CD8-positive, alpha-beta memory T cell (primary cell): ENCODE measurements around the gene MTCP1. TPM values are rescaled to one million over a fixed set of nuclear protein-coding genes. Genes with fewer than 3 reads are reported as not detected.
A peak's percentile ranks its signal among the peaks of the same experiment; 100 is the strongest.

Experiments used
- CTCF ChIA-PET: fragments of 350-600 bp; sonication (Branson Sonifier 250); formaldehyde crosslinking; loops from one replicate; lab custom pipeline; 2021; ENCODE audit warnings: antibody characterized with exemption; lab: Charles Lee
- POLR2A ChIA-PET: fragments of 350-600 bp; sonication (Branson Sonifier 250); formaldehyde crosslinking; loops from one replicate; lab custom pipeline; 2021; ENCODE audit warnings: antibody characterized with exemption; lab: Charles Lee
- DNase-seq, 5 donors: peaks; one replicate each; pipeline versions ENCODE4 v3.0.0 to v3.0.0-alpha.2; 2020 to 2022; ENCODE audit warnings: mixed read lengths in 1 of 5
- H3K27ac ChIP-seq: one replicate; pipeline ENCODE4 v1.7.0; 2013; ENCODE audit warnings: low read depth, mild to moderate bottlenecking, low read length, moderate library complexity
- H3K27me3 ChIP-seq: 2 replicates; pipeline ENCODE4 v1.7.0; 2013; ENCODE audit warnings: low read length, mild to moderate bottlenecking; ENCODE audit not compliant: insufficient read depth, poor library complexity, severe bottlenecking
- H3K36me3 ChIP-seq: 2 replicates; pipeline ENCODE4 v1.7.0; 2013; ENCODE audit warnings: mild to moderate bottlenecking, low read length, moderate library complexity; ENCODE audit not compliant: insufficient read depth
- H3K4me1 ChIP-seq: 2 replicates; pipeline ENCODE4 v1.7.0; 2013; ENCODE audit warnings: mild to moderate bottlenecking, low read length, moderate library complexity; ENCODE audit not compliant: insufficient read depth
- H3K4me3 ChIP-seq: 2 replicates; pipeline ENCODE4 v1.7.0; 2013; ENCODE audit warnings: mild to moderate bottlenecking, low read length
- H3K9me3 ChIP-seq: 2 replicates; pipeline ENCODE4 v1.7.0; 2013; ENCODE audit warnings: mild to moderate bottlenecking, low read length
- H3K27ac Mint-ChIP-seq, 8 donors: one replicate each; pipeline ENCODE4 v1.8.0; 2020 to 2021; ENCODE audit warnings: mixed read lengths in 8 of 8, mild to moderate bottlenecking in 6 of 8, inconsistent platforms in 3 of 8, moderate library complexity in 3 of 8
- H3K27me3 Mint-ChIP-seq, 2 donors: one replicate each; pipeline ENCODE4 v1.8.0; 2020 to 2021; ENCODE audit warnings: mixed read lengths in 2 of 2, mild to moderate bottlenecking in 1 of 2, moderate library complexity in 1 of 2
- H3K36me3 Mint-ChIP-seq, 3 donors: one replicate each; pipeline ENCODE4 v1.8.0; 2020 to 2021; ENCODE audit warnings: mixed read lengths in 3 of 3, inconsistent platforms in 1 of 3, mild to moderate bottlenecking in 1 of 3
- H3K4me1 Mint-ChIP-seq, 3 donors: one replicate each; pipeline ENCODE4 v1.8.0; 2020 to 2021; ENCODE audit warnings: mixed read lengths in 3 of 3, inconsistent platforms in 1 of 3, mild to moderate bottlenecking in 1 of 3
- H3K4me3 Mint-ChIP-seq, 7 donors: one replicate each; pipeline ENCODE4 v1.8.0; 2020 to 2021; ENCODE audit warnings: mixed read lengths in 7 of 7, mild to moderate bottlenecking in 6 of 7, moderate library complexity in 4 of 7, inconsistent platforms in 2 of 7
- H3K9me3 Mint-ChIP-seq, 5 donors: one replicate each; pipeline ENCODE4 v1.8.0; 2020 to 2022; ENCODE audit warnings: mixed read lengths in 5 of 5, mild to moderate bottlenecking in 3 of 5, moderate library complexity in 2 of 5, inconsistent platforms in 1 of 5
- polyA plus RNA-seq: library from polyadenylated mRNA; unstranded; fragments of 300-500 nt; fragmentation: Illumina TruSeq; gene quantifications from one replicate; pipeline ENCODE4 v1.2.3, GENCODE V29; 2021
- total RNA-seq, 2 experiments: library from RNA; stranded (reverse); gene quantifications; one replicate each; pipeline ENCODE4 v1.2.3, GENCODE V29; 2021

MTCP1 gene
- total and polyA plus RNA-seq, 3 experiments from 2014 or later, result 21.8 to 24.2 (median 22.6) TPM

GRCh38 chrX:155028129-155028528 is 42.8 kb downstream of the MTCP1 start:
- ChIA-PET POLR2A (no interaction called here), CTCF (interaction anchor here (1.4 kb wide), 1 partner anchor 42 kb away, joined by 3 read pairs; no protein-coding TSS in a partner anchor)
- Histone ChIP-seq H3K4me3 (peak overlapping the region; percentile 81), H3K4me1 (peaks cover 14% of the 10 kb centered on the region), H3K27ac (peak overlapping the region; percentile 90), H3K27me3 (no peaks in the 10 kb centered on the region), H3K9me3 (no peaks in the 10 kb centered on the region), H3K36me3 (no peaks in the 10 kb centered on the region)
- Mint-ChIP-seq H3K36me3 (peaks cover 0 to 6% (median 0%) of the 10 kb centered on the region in 3 donors), H3K9me3 (no peaks in the 10 kb centered on the region), H3K27me3 (peaks cover 0 to 4% of the 10 kb centered on the region in 2 donors), H3K4me1 (peaks cover 20 to 38% (median 21%) of the 10 kb centered on the region in 3 donors), H3K27ac (peak overlapping the region in 7 of 8 donors; percentile 97 to 99 (median 97)), H3K4me3 (peak overlapping the region; percentile 81 to 98 (median 90))
- DNase-seq, result no peak

- Mint-ChIP-seq H3K4me3 (peak overlapping the region; percentile 86 to 98 (median 90)), H3K27ac (peak overlapping the region; percentile 97 to 99 (median 97)), H3K4me1 (peaks cover 20 to 37% (median 21%) of the 10 kb centered on the region in 3 donors), H3K9me3 (no peaks in the 10 kb centered on the region), H3K36me3 (peaks cover 0 to 6% (median 0%) of the 10 kb centered on the region in 3 donors), H3K27me3 (peaks cover 0 to 4% of the 10 kb centered on the region in 2 donors)
- H3K27ac ChIP-seq, result peak overlapping the region; percentile 90
- peak overlapping the region; percentile 81 for H3K4me3 ChIP-seq
- ChIA-PET POLR2A (interaction anchor here (1.3 to 1.4 kb wide), 4 partner anchors 29 to 189 kb away, joined by 4 to 12 read pairs (median 10); partner anchors contain the start of genes BRCC3 and VBP1), CTCF (interaction anchor here (1.1 to 1.4 kb wide), 3 partner anchors 29 to 190 kb away, joined by 3 to 7 read pairs (median 4); no protein-coding TSS in a partner anchor)
- H3K4me1 ChIP-seq, result peaks cover 14% of the 10 kb centered on the region
- H3K36me3 ChIP-seq, result no peaks in the 10 kb centered on the region
- peak in 3 of 5 donors; percentile 0 to 14 (median 9) for DNase-seq
- no peaks in the 10 kb centered on the region for H3K27me3 ChIP-seq
- no peaks in the 10 kb centered on the region for H3K9me3 ChIP-seq
These were observed 43.3 kb downstream of the MTCP1 start for GRCh38 chrX:155027509-155028066.

- H3K36me3 ChIP-seq, result no peaks in the 10 kb centered on the region
- CTCF ChIA-PET, result interaction anchor here (1.1 to 1.4 kb wide), 2 partner anchors 30 to 191 kb away, joined by 4 to 7 read pairs; no protein-coding TSS in a partner anchor
- POLR2A ChIA-PET, result interaction anchor here (0.6 to 1.4 kb wide), 7 partner anchors 10 to 237 kb away, joined by 3 to 12 read pairs (median 4); partner anchors contain the start of genes BRCC3 and VBP1
These were observed 44.0 kb downstream of the MTCP1 start, which contains the start of gene FUNDC2 for GRCh38 chrX:155026727-155027508. Gene FUNDC2 (plus strand): TSS chrX:155026844. CDS start chrX:155026939, 95 bp downstream.

GRCh38 chrX:155026420-155026726 is 44.6 kb downstream of the MTCP1 start:
- H3K27ac Mint-ChIP-seq, result peak overlapping the region; percentile 76 to 98 (median 94)
- peaks cover 14% of the 10 kb centered on the region for H3K4me1 ChIP-seq
- H3K4me3 Mint-ChIP-seq, result peak overlapping the region; percentile 67 to 98 (median 90)
- H3K27me3 ChIP-seq, result no peaks in the 10 kb centered on the region
- no peaks in the 10 kb centered on the region for H3K9me3 ChIP-seq
- H3K36me3 Mint-ChIP-seq, result peaks cover 0 to 4% (median 0%) of the 10 kb centered on the region in 3 donors
- peak overlapping the region; percentile 65 for H3K27ac ChIP-seq
- CTCF ChIA-PET, result interaction anchor here (1.1 to 1.4 kb wide), 2 partner anchors 30 to 191 kb away, joined by 4 to 7 read pairs; no protein-coding TSS in a partner anchor
- no peak for DNase-seq
- POLR2A ChIA-PET, result interaction anchor here (0.7 to 1.4 kb wide), 6 partner anchors 11 to 237 kb away, joined by 3 to 12 read pairs (median 6); partner anchors contain the start of genes BRCC3 and VBP1
- no peak overlapping the region for H3K4me3 ChIP-seq
- peaks cover 20 to 32% (median 21%) of the 10 kb centered on the region in 3 donors for H3K4me1 Mint-ChIP-seq
- no peaks in the 10 kb centered on the region for H3K36me3 ChIP-seq
- H3K27me3 Mint-ChIP-seq, result peaks cover 0 to 4% of the 10 kb centered on the region in 2 donors
- H3K9me3 Mint-ChIP-seq, result no peaks in the 10 kb centered on the region

More at GRCh38 chrX:155026727-155027508, 44.0 kb downstream of the MTCP1 start, which contains the start of gene FUNDC2:
- H3K27ac Mint-ChIP-seq, result peak within 1 kb of the TSS; percentile 97 to 99 (median 97)
- peaks cover 0 to 6% (median 0%) of the 10 kb centered on the region in 3 donors for H3K36me3 Mint-ChIP-seq
- DNase-seq, result peak; percentile 89 to 97 (median 93)
- Histone ChIP-seq H3K9me3 (no peaks in the 10 kb centered on the region), H3K4me1 (peaks cover 14% of the 10 kb centered on the region), H3K4me3 (peak within 1 kb of the TSS; percentile 81), H3K27me3 (no peaks in the 10 kb centered on the region), H3K27ac (peak within 1 kb of the TSS; percentile 90)
- H3K9me3 Mint-ChIP-seq, result no peaks in the 10 kb centered on the region
- H3K27me3 Mint-ChIP-seq, result peaks cover 0 to 4% of the 10 kb centered on the region in 2 donors
- peaks cover 20 to 35% (median 21%) of the 10 kb centered on the region in 3 donors for H3K4me1 Mint-ChIP-seq
- H3K4me3 Mint-ChIP-seq, result peak within 1 kb of the TSS; percentile 86 to 98 (median 90)

- H3K27ac Mint-ChIP-seq, result peak overlapping the region in 1 of 8 donors; percentile 72
- Histone ChIP-seq H3K9me3 (no peaks in the 10 kb centered on the region), H3K4me1 (peaks cover 14% of the 10 kb centered on the region), H3K27me3 (no peaks in the 10 kb centered on the region), H3K36me3 (no peaks in the 10 kb centered on the region), H3K4me3 (no peak overlapping the region), H3K27ac (no peak overlapping the region)
- ChIA-PET CTCF (no interaction called here), POLR2A (no interaction called here)
- H3K9me3 Mint-ChIP-seq, result no peaks in the 10 kb centered on the region
- H3K4me3 Mint-ChIP-seq, result peak overlapping the region in 2 of 7 donors; percentile 24 to 63
- no peak for DNase-seq
- peaks cover 0 to 3% (median 0%) of the 10 kb centered on the region in 3 donors for H3K36me3 Mint-ChIP-seq
- H3K4me1 Mint-ChIP-seq, result peaks cover 16 to 23% (median 18%) of the 10 kb centered on the region in 3 donors
- H3K27me3 Mint-ChIP-seq, result peaks cover 0 to 8% of the 10 kb centered on the region in 2 donors
These were observed 46.8 kb downstream of the MTCP1 start for GRCh38 chrX:155023907-155024833.

- Mint-ChIP-seq H3K27ac (peak within 1 kb of the TSS in 3 of 8 donors; percentile 14 to 72 (median 70)), H3K27me3 (peaks cover 0 to 4% of the 10 kb centered on the region in 2 donors), H3K4me3 (no peak within 1 kb of the TSS), H3K9me3 (no peaks in the 10 kb centered on the region), H3K36me3 (peaks cover 0 to 3% (median 0%) of the 10 kb centered on the region in 3 donors), H3K4me1 (peaks cover under 1 to 7% (median 2%) of the 10 kb centered on the region in 3 donors)
- DNase-seq, result no peak
- Histone ChIP-seq H3K27ac (no peak within 1 kb of the TSS), H3K27me3 (no peaks in the 10 kb centered on the region), H3K36me3 (no peaks in the 10 kb centered on the region), H3K4me1 (no peaks in the 10 kb centered on the region), H3K4me3 (no peak within 1 kb of the TSS), H3K9me3 (no peaks in the 10 kb centered on the region)
- POLR2A ChIA-PET, result no interaction called here
- CTCF ChIA-PET, result no interaction called here
These were observed 48.4 kb downstream of the MTCP1 start, which contains the start of gene F8 for GRCh38 chrX:155022585-155022984. Gene F8 (minus strand): TSS chrX:155022723. CDS start chrX:155022552, 171 bp downstream.

- Histone ChIP-seq H3K9me3 (no peaks in the 10 kb centered on the region), H3K27me3 (no peaks in the 10 kb centered on the region), H3K36me3 (no peaks in the 10 kb centered on the region), H3K27ac (peak overlapping the region; percentile 31), H3K4me1 (no peaks in the 10 kb centered on the region), H3K4me3 (no peak overlapping the region)
- POLR2A ChIA-PET, result no interaction called here
- H3K9me3 Mint-ChIP-seq, result no peaks in the 10 kb centered on the region
- no peak for DNase-seq
- CTCF ChIA-PET, result no interaction called here
- peaks cover 0 to 6% of the 10 kb centered on the region in 2 donors for H3K27me3 Mint-ChIP-seq
- H3K4me3 Mint-ChIP-seq, result no peak overlapping the region
- H3K36me3 Mint-ChIP-seq, result no peaks in the 10 kb centered on the region
- H3K4me1 Mint-ChIP-seq, result no peaks in the 10 kb centered on the region
- no peak overlapping the region for H3K27ac Mint-ChIP-seq
These were observed 50.3 kb downstream of the MTCP1 start for GRCh38 chrX:155020591-155020990.
